HCT116 (cell line): ENCODE data around the gene TMEM165.

Source experiments
- CEBPB ChIP-seq: IDR thresholded peaks from 2 replicates; pipeline ENCODE4 v1.6.1; 2012; ENCODE audit warnings: low read depth
- CTCF ChIP-seq, 3 experiments: fragments of 200-600 bp in 1 of 3; sonication (generic) in 1 of 3; IDR thresholded peaks in 2 of 3; conservative IDR thresholded peaks in 1 of 3; 2 replicates each; pipeline ENCODE4 v1.5.1; 2012 to 2017; ENCODE audit warnings: low read depth in 2 of 3, low read length in 2 of 3, antibody characterized with exemption in 1 of 3, borderline replicate concordance in 1 of 3, control low read depth in 1 of 3, mild to moderate bottlenecking in 1 of 3, mixed read lengths in 1 of 3, mixed run types in 1 of 3, moderate library complexity in 1 of 3; ENCODE audit not compliant: insufficient read depth in 1 of 3
- EGR1 ChIP-seq: IDR thresholded peaks from 2 replicates; pipeline ENCODE4 v1.6.1; 2012; ENCODE audit warnings: low read depth
- EZH2 ChIP-seq: fragments of 200-600 bp; sonication (generic); IDR thresholded peaks from 2 replicates; pipeline ENCODE4 v1.6.1; 2017; ENCODE audit warnings: antibody characterized with exemption, mixed run types
- FOSL1 ChIP-seq: IDR thresholded peaks from 2 replicates; pipeline ENCODE4 v1.6.1; 2012; ENCODE audit warnings: low read depth
- MAX ChIP-seq: IDR thresholded peaks from 2 replicates; pipeline ENCODE4 v1.6.1; 2012
- POLR2A ChIP-seq: IDR thresholded peaks from 2 replicates; pipeline ENCODE4 v1.7.0; 2011; ENCODE audit warnings: borderline replicate concordance; ENCODE audit not compliant: insufficient read depth, insufficient read length; ENCODE audit errors: extremely low read depth
- POLR2AphosphoS5 ChIP-seq: IDR thresholded peaks from 2 replicates; pipeline ENCODE4 v1.6.1; 2011; ENCODE audit warnings: mild to moderate bottlenecking, low read depth, low read length, moderate library complexity
- RAD21 ChIP-seq: IDR thresholded peaks from 2 replicates; pipeline ENCODE4 v1.6.1; 2012; ENCODE audit warnings: low read depth, mild to moderate bottlenecking
- SIN3A ChIP-seq: IDR thresholded peaks from 2 replicates; pipeline ENCODE4 v1.6.1; 2012; ENCODE audit warnings: low read depth
- SP1 ChIP-seq: IDR thresholded peaks from 2 replicates; pipeline ENCODE4 v1.6.1; 2012; ENCODE audit warnings: low read depth
- TCF7L2 ChIP-seq: IDR thresholded peaks from 2 replicates; pipeline ENCODE4 v1.7.0; 2011; ENCODE audit warnings: borderline replicate concordance, inconsistent platforms; ENCODE audit not compliant: insufficient read depth, insufficient read length; ENCODE audit errors: extremely low read depth
- ZFX ChIP-seq: fragments of 450-650 bp; IDR thresholded peaks from 2 replicates; pipeline ENCODE4 v1.6.1; 2017
- ZNF274 ChIP-seq: fragments of 200-500 bp; sonication (Bioruptor generic); IDR thresholded peaks from 2 replicates; pipeline ENCODE4 v1.6.1; 2014; ENCODE audit warnings: mild to moderate bottlenecking, low read depth, low read length, inconsistent platforms

- no peak for TF ChIP-seq CTCF (IDR thresholded peaks at IDR 0.05 in 2 of 3, conservative IDR thresholded peaks at IDR 0.05 in 1 of 3; ENCODE audit: borderline replicate concordance in 1 of 3, insufficient read depth in 1 of 3, low read depth in 2 of 3, low read length in 2 of 3)
- no peak for TF ChIP-seq EGR1
- TF ChIP-seq POLR2A = no peak
- TF ChIP-seq EZH2 = no peak
- no peak for TF ChIP-seq RAD21
- TF ChIP-seq FOSL1 = no peak
- TF ChIP-seq SP1 = no peak
- TF ChIP-seq MAX = no peak
- TF ChIP-seq ZFX = no peak
- TF ChIP-seq CEBPB = no peak
- no peak for TF ChIP-seq TCF7L2
- TF ChIP-seq SIN3A = no peak
- no peak for TF ChIP-seq POLR2AphosphoS5
- TF ChIP-seq ZNF274 = no peak
Measured at GRCh38 chr4:55405073-55405472, 9.3 kb downstream of the TMEM165 start.
